Ovary (tissue), 10 donors: ENCODE data around the gene LUC7L2. TPM values are rescaled to one million over a fixed set of nuclear protein-coding genes. Genes with fewer than 3 reads are reported as not detected.
"Not testable (repeated sequence)": the region's sequence is repeated elsewhere in the genome, so short reads cannot be mapped to it uniquely, and the experiment has no call there.

Experiments
- DNase-seq, 5 donors: peaks; one replicate each; pipeline ENCODE4 v3.0.0-alpha.2; 2019 to 2020
- H3K27ac ChIP-seq, 2 donors: fragments of 200-600 bp; one replicate each; pipeline versions ENCODE4 v1.5.1 to v1.8.0; 2019 to 2022
- H3K27me3 ChIP-seq: fragments of 200-600 bp; one replicate; pipeline ENCODE4 v1.8.0; 2022
- H3K36me3 ChIP-seq: fragments of 200-600 bp; sonication (generic); one replicate; pipeline ENCODE4 v1.5.1; 2019
- H3K4me1 ChIP-seq: one replicate; pipeline ENCODE4 v1.8.1; 2013; ENCODE audit warnings: mild to moderate bottlenecking, moderate library complexity; ENCODE audit not compliant: insufficient read depth
- H3K4me3 ChIP-seq: fragments of 200-600 bp; sonication (generic); one replicate; pipeline ENCODE4 v1.5.1; 2017
- H3K9me3 ChIP-seq, 2 donors: fragments of 200-600 bp in 1 of 2; sonication (generic) in 1 of 2; one replicate each; pipeline versions ENCODE4 v1.5.1 to v1.8.1; 2013 to 2019; ENCODE audit warnings: mild to moderate bottlenecking in 1 of 2, moderate library complexity in 1 of 2
- CTCF ChIP-seq, 3 donors: fragments of 450-650 bp in 2 of 3; fragments of 200-600 bp in 1 of 3; IDR thresholded peaks; one replicate each; pipeline versions ENCODE4 v1.5.1 to v1.8.0; 2016 to 2022; ENCODE audit warnings: antibody characterized with exemption in 3 of 3, mild to moderate bottlenecking in 1 of 3
- EP300 ChIP-seq: sonication (generic); formaldehyde crosslinking; IDR thresholded peaks from one replicate; pipeline ENCODE4 v1.6.1; 2017; ENCODE audit warnings: antibody characterized with exemption
- POLR2A ChIP-seq: fragments of 450-650 bp; IDR thresholded peaks from one replicate; pipeline ENCODE4 v1.6.1; 2017; ENCODE audit warnings: antibody characterized with exemption, mild to moderate bottlenecking, moderate library complexity
- WGBS, 3 donors: extraction: QIAGEN DNeasy Blood & Tissue Kit in 1 of 3; methylation state at CpG; one replicate each; pipeline versions ENCODE4 v1.1.5 to v1.1.7; 2013 to 2017; 5-methylcytosine and 5-hydroxymethylcytosine counted together
- intact Hi-C, 4 donors: fragments of 100-400 bp; cut with DNase I; formaldehyde crosslinking; loops; one replicate each; pipeline versions ENCODE4 v1.11.0 to v1.15.1; 2022 to 2023
- long read RNA-seq, 3 donors: library from polyadenylated mRNA in 2 of 3; unstranded in 2 of 3; transcript quantifications; one replicate each; pipeline ENCODE4 v2.0.0 and lab custom pipeline, GENCODE V29; 2021 to 2026
- polyA plus RNA-seq, 2 donors: library from polyadenylated mRNA; stranded (reverse); fragments of 200-250 nt in 1 of 2; fragments of 350-450 nt in 1 of 2; fragmentation: Illumina TruSeq in 1 of 2; extraction: RNeasy Lipid Tissue Mini Kit (QIAGEN cat#74804) in 1 of 2; gene quantifications; one replicate each; pipeline ENCODE4 v1.2.3, GENCODE V29; 2013 to 2014
- total RNA-seq, 7 donors: library from RNA; depleted of rRNA in 2 of 7; stranded (reverse); fragments of >200 nt in 2 of 7; fragmentation: NEBNext Ultra II Directional in 3 of 7; extraction: Animal tissue kit (Norgen Biotek cat#: 25700) in 3 of 7; gene quantifications; one replicate each; pipeline versions ENCODE4 v1.1.0 to v1.2.4, GENCODE V29; 2016 to 2023
- donor health status: DM: no; HTN: no; CAD: no; lungs with moderate emphysema.
- donor health status: DM: no; HTN: no; CAD: no.
- donor health status: Bipolar disorder and iron deficiency.
- donor health status: DM: yes; HTN: yes; CAD: no.
- donor health status: DM: no; HTN: no; CAD: no.
- donor health status: DM: yes; HTN: yes; CAD: no.

The LUC7L2 gene
- total RNA-seq (100 to 1,000 TPM in 2 of 7 donors, 10 to 100 TPM in 5; 58.9 to 113 (median 96.5) TPM), polyA plus RNA-seq (10 to 100 TPM; 59.9 to 87.2 TPM)
- long read RNA-seq, donor 1, transcript LUC7L2-202 (10 exons, 2,645 nt) = major isoform, 224 of 323 reads
- long read RNA-seq, donor 1, partial matches to known transcripts = 64 of 323 reads
- long read RNA-seq, donor 1, other reads (novel, unspliced or antisense) = 30 of 323 reads
- long read RNA-seq, donor 2, transcript LUC7L2-202 (10 exons, 2,645 nt) = major isoform, 24 of 56 reads
- long read RNA-seq, donor 2, partial matches to known transcripts = 29 of 56 reads
- long read RNA-seq, donor 2, other reads (novel, unspliced or antisense) = 0 of 56 reads
- long read RNA-seq, donor 3, transcript LUC7L2-202 (10 exons, 2,645 nt) = major isoform, 158 of 238 reads
- long read RNA-seq, donor 3, partial matches to known transcripts = 46 of 238 reads
- long read RNA-seq, donor 3, other reads (novel, unspliced or antisense) = 32 of 238 reads

GRCh38 chr7:139359366-139360209, at the start of gene LUC7L2:
Gene LUC7L2 (plus strand): TSS chr7:139359894. CDS start chr7:139360262, 368 bp downstream.
- WGBS, 3 donors = 0% methylated on average over 96 to 98 of the region's 98 CpGs
- Histone ChIP-seq H3K36me3 (no peaks in the 10 kb centered on the region), H3K27ac (peak within 1 kb of the TSS; percentile 93 to 100), H3K4me3 (peak within 1 kb of the TSS; percentile 97), H3K4me1 (peaks cover 5% of the 10 kb centered on the region), H3K27me3 (no peaks in the 10 kb centered on the region), H3K9me3 (no peaks in the 10 kb centered on the region)
- intact Hi-C loops = loop anchor here in 2 of 4 donors (1.0 kb wide), 2 partner anchors 18 to 19 kb away; partner anchors contain the start of gene FMC1 (in 1 of the 2)
- peak; percentile 88 for TF ChIP-seq POLR2A
- peak in 2 of 3 donors; percentile 28 to 31 for TF ChIP-seq CTCF (IDR thresholded peaks at IDR 0.05)
- TF ChIP-seq EP300 = no peak
- peak; percentile 99 to 100 (median 100) for DNase-seq

- Histone ChIP-seq H3K4me1 (no peaks in the 10 kb centered on the region), H3K27ac (no peak overlapping the region), H3K4me3 (no peak overlapping the region), H3K36me3 (no peaks in the 10 kb centered on the region), H3K9me3 (no peaks in the 10 kb centered on the region), H3K27me3 (no peaks in the 10 kb centered on the region)
- WGBS, 3 donors = 89 to 94% (median 92%) methylated on average over 5 of the region's 5 CpGs
- no peak for DNase-seq
- TF ChIP-seq CTCF (IDR thresholded peaks at IDR 0.05) = no peak
- TF ChIP-seq EP300 = no peak
- no peak for TF ChIP-seq POLR2A
- intact Hi-C loops = no loop called here
These were observed 41.7 kb upstream of the LUC7L2 start for GRCh38 chr7:139317939-139318505.

GRCh38 chr7:139321071-139321745, 38.5 kb upstream of the LUC7L2 start:
- 65 to 70% (median 66%) methylated on average over 11 of the region's 11 CpGs for WGBS, 3 donors
- H3K27ac ChIP-seq = no peak overlapping the region
- no peak for TF ChIP-seq POLR2A
- no peak for TF ChIP-seq EP300
- intact Hi-C loops = loop anchor here in 1 of 4 donors (10.0 kb wide), 1 partner anchor 64 kb away; no protein-coding TSS in a partner anchor
- H3K4me3 ChIP-seq = no peak overlapping the region
- H3K9me3 ChIP-seq = no peaks in the 10 kb centered on the region
- DNase-seq = no peak
- no peaks in the 10 kb centered on the region for H3K4me1 ChIP-seq
- H3K36me3 ChIP-seq = no peaks in the 10 kb centered on the region
- H3K27me3 ChIP-seq = no peaks in the 10 kb centered on the region

GRCh38 chr7:139324709-139325108, 35.0 kb upstream of the LUC7L2 start:
- 89 to 95% (median 94%) methylated on average over 11 of the region's 11 CpGs for WGBS, 3 donors
- not testable (repeated sequence) for H3K36me3 ChIP-seq, H3K9me3 ChIP-seq, H3K4me3 ChIP-seq, DNase-seq, H3K27ac ChIP-seq, H3K27me3 ChIP-seq, H3K4me1 ChIP-seq
- intact Hi-C loops = loop anchor here in 1 of 4 donors (10.0 kb wide), 1 partner anchor 60 kb away; no protein-coding TSS in a partner anchor
